Measurements from ENCODE around the gene ABCB8. TPM values are rescaled to one million over a fixed set of nuclear protein-coding genes. Genes with fewer than 3 reads are reported as not detected.

Gene ABCB8
- total and polyA plus RNA-seq, 9 of the 15 experiments (the other 6 are each of a cell fraction or from before 2014, with no cell fraction given), result 7.6 to 106 (median 36.3) TPM

- TF ChIP-seq E4F1 (CRISPR knock-in tag; IDR thresholded peaks at IDR 0.05; ENCODE audit: borderline replicate concordance) (no peak), ZFPM2 (CRISPR knock-in tag; IDR thresholded peaks at IDR 0.05) (no peak), SETDB1 (IDR thresholded peaks at IDR 0.05; ENCODE audit: low read length) (peak; percentile 89), ZNF444 (CRISPR knock-in tag; IDR thresholded peaks at IDR 0.05) (no peak), NR2C2 (CRISPR knock-in tag; IDR thresholded peaks at IDR 0.05) (no peak), NR2C2 (tag; IDR thresholded peaks at IDR 0.05) (peak; percentile 69; the same call in 1 of the 2 replicates), MAFG (tag; conservative IDR thresholded peaks at IDR 0.05) (peak; percentile 3), LCOR (CRISPR knock-in tag; IDR thresholded peaks at IDR 0.05) (peak; percentile 99), POU5F1 (IDR thresholded peaks at IDR 0.05; ENCODE audit: borderline replicate concordance, low read depth, low read length, partially characterized antibody) (no peak), SRSF9 (IDR thresholded peaks at IDR 0.05; ENCODE audit: borderline replicate concordance, low read depth, low read length) (no peak), CSDE1 (IDR thresholded peaks at IDR 0.05) (no peak), GTF2E2 (tag; IDR thresholded peaks at IDR 0.05) (peak; percentile 50; the same call in 1 of the 2 replicates), RNF2 (IDR thresholded peaks at IDR 0.05) (peak; percentile 89; the same call in 1 of the 2 replicates)
- TF ChIP-seq, protein P1, sequence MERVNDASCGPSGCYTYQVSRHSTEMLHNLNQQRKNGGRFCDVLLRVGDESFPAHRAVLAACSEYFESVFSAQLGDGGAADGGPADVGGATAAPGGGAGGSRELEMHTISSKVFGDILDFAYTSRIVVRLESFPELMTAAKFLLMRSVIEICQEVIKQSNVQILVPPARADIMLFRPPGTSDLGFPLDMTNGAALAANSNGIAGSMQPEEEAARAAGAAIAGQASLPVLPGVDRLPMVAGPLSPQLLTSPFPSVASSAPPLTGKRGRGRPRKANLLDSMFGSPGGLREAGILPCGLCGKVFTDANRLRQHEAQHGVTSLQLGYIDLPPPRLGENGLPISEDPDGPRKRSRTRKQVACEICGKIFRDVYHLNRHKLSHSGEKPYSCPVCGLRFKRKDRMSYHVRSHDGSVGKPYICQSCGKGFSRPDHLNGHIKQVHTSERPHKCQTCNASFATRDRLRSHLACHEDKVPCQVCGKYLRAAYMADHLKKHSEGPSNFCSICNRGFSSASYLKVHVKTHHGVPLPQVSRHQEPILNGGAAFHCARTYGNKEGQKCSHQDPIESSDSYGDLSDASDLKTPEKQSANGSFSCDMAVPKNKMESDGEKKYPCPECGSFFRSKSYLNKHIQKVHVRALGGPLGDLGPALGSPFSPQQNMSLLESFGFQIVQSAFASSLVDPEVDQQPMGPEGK (CRISPR knock-in tag; IDR thresholded peaks at IDR 0.05; ENCODE audit: borderline replicate concordance), result no peak
Observed at GRCh38 chr7:151038951-151039849, 10.9 kb downstream of the ABCB8 start (continued).

Measured in K562 (cell line).